Measurements from ENCODE around the gene ATP5F1D. TPM values are rescaled to one million over a fixed set of nuclear protein-coding genes. Genes with fewer than 3 reads are reported as not detected.

ATP5F1D gene
- total RNA-seq, 1 donor, result 12.1 TPM

- TF ChIP-seq CTCF (IDR thresholded peaks at IDR 0.05; ENCODE audit: insufficient read depth, low read depth, low read length), result no peak
- no peak for DNase-seq (ENCODE audit: low read depth)
- peak overlapping the region; percentile 45 for H3K4me3 ChIP-seq (ENCODE audit: low read depth, low read length)
Measured at GRCh38 chr19:1235625-1236538, 5.7 kb upstream of the ATP5F1D start.

- DNase-seq (ENCODE audit: low read depth), result no peak
Measured at GRCh38 chr19:1236576-1236975, 5.0 kb upstream of the ATP5F1D start.

GRCh38 chr19:1237027-1237659 is 4.4 kb upstream of the ATP5F1D start:
- peak overlapping the region; percentile 76 for H3K4me3 ChIP-seq (ENCODE audit: low read depth, low read length)
- no peak for DNase-seq (ENCODE audit: low read depth)
- no peak for TF ChIP-seq CTCF (IDR thresholded peaks at IDR 0.05; ENCODE audit: insufficient read depth, low read depth, low read length)

More at GRCh38 chr19:1236576-1236975, 5.0 kb upstream of the ATP5F1D start:
- no peak for TF ChIP-seq CTCF (IDR thresholded peaks at IDR 0.05; ENCODE audit: insufficient read depth, low read depth, low read length)
- H3K4me3 ChIP-seq (ENCODE audit: low read depth, low read length), result peak overlapping the region; percentile 76

GRCh38 chr19:1237754-1238368 is 3.7 kb upstream of the ATP5F1D start, which contains the start of gene CBARP:
Gene CBARP, minus strand, starts transcription at chr19:1238005. Its CDS starts 1,905 bp downstream, at chr19:1236100.
- H3K4me3 ChIP-seq (ENCODE audit: low read depth, low read length), result peak within 1 kb of the TSS; percentile 76
- DNase-seq (ENCODE audit: low read depth), result peak; percentile 34
- no peak for TF ChIP-seq CTCF (IDR thresholded peaks at IDR 0.05; ENCODE audit: insufficient read depth, low read depth, low read length)

GRCh38 chr19:1238369-1239303 is 2.9 kb upstream of the ATP5F1D start:
- no peak for TF ChIP-seq CTCF (IDR thresholded peaks at IDR 0.05; ENCODE audit: insufficient read depth, low read depth, low read length)
- peak overlapping the region; percentile 47 for H3K4me3 ChIP-seq (ENCODE audit: low read depth, low read length)
- no peak for DNase-seq (ENCODE audit: low read depth)

GRCh38 chr19:1239420-1239795 is 2.1 kb upstream of the ATP5F1D start:
- TF ChIP-seq CTCF (IDR thresholded peaks at IDR 0.05; ENCODE audit: insufficient read depth, low read depth, low read length), result no peak
- no peak overlapping the region for H3K4me3 ChIP-seq (ENCODE audit: low read depth, low read length)
- DNase-seq (ENCODE audit: low read depth), result no peak

Measured in fibroblast of villous mesenchyme (primary cell).